ENCODE measurements around the gene TRPV4.

DNA sequence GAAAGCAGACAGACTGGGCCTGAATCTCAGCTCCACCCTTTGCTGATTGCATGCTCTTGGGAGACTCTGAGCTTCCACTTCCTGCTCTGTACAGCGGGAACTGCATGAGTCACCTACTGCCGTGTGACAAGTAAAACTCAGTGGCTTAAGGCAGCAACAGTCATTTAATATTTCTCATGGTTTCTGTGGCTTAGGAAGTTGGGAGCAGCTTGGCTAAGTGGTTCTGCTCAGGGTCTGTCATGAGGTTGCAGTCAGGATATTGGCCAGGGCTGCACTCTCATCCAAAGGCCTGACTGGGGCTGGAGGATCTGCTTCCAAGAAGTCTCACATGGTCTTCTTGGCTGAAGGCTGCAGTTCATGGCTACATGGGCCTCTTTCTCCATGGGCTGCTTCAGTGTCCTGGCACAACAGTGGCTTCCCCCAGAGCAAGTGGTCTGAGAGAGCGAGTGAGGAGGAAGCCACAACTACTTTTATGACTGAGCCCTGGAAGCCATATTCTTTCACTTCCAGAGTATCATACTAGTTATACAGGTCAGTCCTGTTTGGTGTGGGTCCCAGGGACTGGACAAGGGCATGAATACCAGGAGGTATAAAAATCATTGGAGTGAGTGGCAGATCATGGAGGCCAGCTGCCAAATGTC lies 69.9 kb downstream of the TRPV4 start:
- TF ChIP-seq, protein P1, sequence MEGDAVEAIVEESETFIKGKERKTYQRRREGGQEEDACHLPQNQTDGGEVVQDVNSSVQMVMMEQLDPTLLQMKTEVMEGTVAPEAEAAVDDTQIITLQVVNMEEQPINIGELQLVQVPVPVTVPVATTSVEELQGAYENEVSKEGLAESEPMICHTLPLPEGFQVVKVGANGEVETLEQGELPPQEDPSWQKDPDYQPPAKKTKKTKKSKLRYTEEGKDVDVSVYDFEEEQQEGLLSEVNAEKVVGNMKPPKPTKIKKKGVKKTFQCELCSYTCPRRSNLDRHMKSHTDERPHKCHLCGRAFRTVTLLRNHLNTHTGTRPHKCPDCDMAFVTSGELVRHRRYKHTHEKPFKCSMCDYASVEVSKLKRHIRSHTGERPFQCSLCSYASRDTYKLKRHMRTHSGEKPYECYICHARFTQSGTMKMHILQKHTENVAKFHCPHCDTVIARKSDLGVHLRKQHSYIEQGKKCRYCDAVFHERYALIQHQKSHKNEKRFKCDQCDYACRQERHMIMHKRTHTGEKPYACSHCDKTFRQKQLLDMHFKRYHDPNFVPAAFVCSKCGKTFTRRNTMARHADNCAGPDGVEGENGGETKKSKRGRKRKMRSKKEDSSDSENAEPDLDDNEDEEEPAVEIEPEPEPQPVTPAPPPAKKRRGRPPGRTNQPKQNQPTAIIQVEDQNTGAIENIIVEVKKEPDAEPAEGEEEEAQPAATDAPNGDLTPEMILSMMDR (IDR thresholded peaks at IDR 0.05; ENCODE audit: poor library complexity): no peak
- TF ChIP-seq EZH2 (IDR thresholded peaks at IDR 0.05; ENCODE audit: borderline replicate concordance) (no peak), EZH2phosphoT487 (IDR thresholded peaks at IDR 0.05; ENCODE audit: low read depth, severe bottlenecking, unreplicated experiment) (no peak)

Data from hepatocyte (in vitro differentiated cells).